Activated T-cell treated with anti-CD3 and anti-CD28 coated beads, Interleukin-2, amount 50 U/mL, for 72 hours (primary cell): ENCODE measurements around the gene FBLN2. TPM values are rescaled to one million over a fixed set of nuclear protein-coding genes. Genes with fewer than 3 reads are reported as not detected.

Source experiments
- ATAC-seq, 2 donors: fragments of 150-1000 bp; cut with Tn5 transposase; replicated peaks in 1 of 2; 2 replicates each; pipeline ENCODE4 v1.10.0; 2021; ENCODE audit warnings: moderate library complexity in 2 of 2, mild to moderate bottlenecking in 1 of 2
- DNase-seq, 2 donors: peaks; one replicate each; pipeline ENCODE4 v3.0.0; 2021 to 2022; ENCODE audit warnings: mixed read lengths in 1 of 2
- H3K27ac Mint-ChIP-seq: one replicate; pipeline ENCODE4 v1.8.0; 2022; ENCODE audit warnings: mild to moderate bottlenecking, moderate library complexity, mixed read lengths
- H3K27me3 Mint-ChIP-seq: one replicate; pipeline ENCODE4 v1.8.0; 2022; ENCODE audit warnings: low read depth, mixed read lengths
- H3K36me3 Mint-ChIP-seq, 2 donors: one replicate each; pipeline ENCODE4 v1.8.0; 2022; ENCODE audit warnings: mixed read lengths in 2 of 2, mild to moderate bottlenecking in 1 of 2; ENCODE audit not compliant: insufficient read depth in 2 of 2
- H3K4me1 Mint-ChIP-seq: one replicate; pipeline ENCODE4 v1.8.0; 2022; ENCODE audit warnings: low read depth, mixed read lengths
- H3K4me3 Mint-ChIP-seq, 2 donors: one replicate each; pipeline ENCODE4 v1.8.0; 2022; ENCODE audit warnings: mild to moderate bottlenecking in 2 of 2, mixed read lengths in 2 of 2, moderate library complexity in 2 of 2
- H3K9me3 Mint-ChIP-seq, 2 donors: one replicate each; pipeline ENCODE4 v1.8.0; 2022; ENCODE audit warnings: mixed read lengths in 2 of 2
- total RNA-seq, 2 donors: library from RNA; stranded (reverse); gene quantifications; one replicate each; pipeline ENCODE4 v1.2.3, GENCODE V29; 2022

Gene FBLN2
- total RNA-seq, 2 donors from 2014 or later: 0.49 to 1.1 TPM

DNA sequence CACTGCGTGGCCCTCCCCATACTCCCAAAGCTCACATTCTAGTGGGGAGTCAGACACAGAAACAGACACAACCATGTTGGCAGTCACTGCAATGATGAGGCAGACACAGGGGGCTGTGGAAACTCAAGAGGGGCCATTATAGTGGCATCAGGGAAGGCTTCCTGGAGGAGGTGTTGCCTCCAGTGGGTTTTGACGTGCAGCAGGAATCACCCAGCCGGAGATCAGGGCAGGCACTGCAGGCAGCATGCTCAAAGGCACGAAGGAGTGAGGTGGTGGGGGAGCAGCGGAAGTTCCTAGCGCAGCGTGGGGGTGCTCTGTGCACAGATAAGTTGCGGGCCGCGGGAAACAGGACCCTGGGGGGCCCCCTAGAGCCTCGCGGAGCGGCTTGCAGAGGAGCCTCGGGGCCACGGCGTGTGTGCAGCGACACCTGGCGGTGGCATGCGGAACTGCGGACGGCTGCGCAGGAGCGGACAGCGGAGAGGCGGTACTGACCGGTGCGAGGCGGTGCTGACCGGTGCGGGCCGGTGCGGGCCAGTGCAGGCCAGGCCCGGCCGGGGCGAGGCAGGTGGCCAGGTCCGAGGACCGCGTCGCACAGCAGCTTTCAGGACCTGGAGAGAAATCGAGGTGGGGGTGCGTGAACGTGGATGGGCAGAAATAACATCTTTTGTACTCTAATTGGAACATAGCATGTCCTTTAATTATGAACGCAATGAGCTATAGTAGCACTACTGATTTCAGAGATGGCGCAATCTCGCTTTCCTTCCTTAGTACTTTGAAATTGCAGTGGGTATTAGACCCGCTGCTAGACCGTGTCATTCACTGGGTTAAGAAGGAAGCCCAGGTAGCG is 101.5 kb downstream of the FBLN2 start:
- H3K4me3 Mint-ChIP-seq: peak overlapping the region; percentile 1 to 52
- no peak overlapping the region for H3K27ac Mint-ChIP-seq
- no peaks in the 10 kb centered on the region for H3K9me3 Mint-ChIP-seq
- ATAC-seq (peak; percentile 65 to 73), DNase-seq (peak; percentile 81 to 87)
- H3K27me3 Mint-ChIP-seq: peaks cover 24% of the 10 kb centered on the region
- peaks cover 25% of the 10 kb centered on the region for H3K4me1 Mint-ChIP-seq
- H3K36me3 Mint-ChIP-seq: no peaks in the 10 kb centered on the region

DNA sequence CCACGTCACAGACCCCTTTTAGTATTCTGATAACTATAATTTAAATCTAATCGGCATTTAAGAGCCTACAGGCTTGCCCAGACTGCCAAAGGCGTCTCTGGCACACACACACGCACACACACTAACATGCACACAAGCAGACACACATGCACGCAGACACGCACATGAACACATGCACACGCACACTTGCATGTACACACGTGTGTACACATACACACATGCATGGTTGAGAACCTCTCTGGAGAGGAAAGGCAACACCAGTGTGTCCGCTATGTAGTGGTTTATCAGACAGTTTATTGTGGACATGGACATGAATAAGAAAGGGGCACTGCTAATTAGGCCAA is 102.1 kb downstream of the FBLN2 start:
- Mint-ChIP-seq H3K4me1 (peaks cover 30% of the 10 kb centered on the region), H3K36me3 (no peaks in the 10 kb centered on the region), H3K9me3 (no peaks in the 10 kb centered on the region), H3K4me3 (no peak overlapping the region), H3K27ac (no peak overlapping the region), H3K27me3 (peaks cover 20% of the 10 kb centered on the region)
- ATAC-seq (no peak), DNase-seq (no peak)

DNA sequence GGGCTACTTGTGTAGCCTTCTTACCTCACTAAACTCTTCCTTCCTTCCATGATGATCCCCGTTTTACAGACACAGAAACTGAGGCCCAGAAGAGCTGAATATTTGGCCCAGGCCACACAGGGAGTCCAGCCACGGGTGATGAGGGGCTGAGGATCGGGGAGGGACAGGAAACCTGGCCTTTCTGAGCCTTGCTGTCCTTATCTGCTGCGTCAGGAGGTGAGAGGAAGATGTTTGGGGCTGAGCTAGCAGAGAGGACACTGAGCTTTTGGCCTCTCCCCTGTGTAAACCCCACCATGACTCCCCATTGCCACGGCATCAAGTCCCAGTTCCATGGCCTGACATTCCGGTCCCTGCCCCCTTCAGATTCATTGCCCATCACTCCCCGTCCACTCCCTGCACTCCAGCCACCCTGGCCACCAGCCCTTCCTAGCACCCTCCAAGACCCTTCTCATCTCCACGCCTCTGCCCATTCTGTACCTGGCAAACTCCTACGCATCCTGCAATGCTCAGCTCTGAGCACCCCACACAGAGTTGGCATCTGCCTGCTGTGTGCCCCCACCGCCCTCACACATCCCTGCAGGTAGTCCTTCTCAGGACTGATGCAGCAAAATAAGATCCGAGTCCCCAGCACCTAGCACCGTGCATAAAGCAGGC is 103.0 kb downstream of the FBLN2 start:
- Mint-ChIP-seq H3K4me3 (no peak overlapping the region), H3K9me3 (no peaks in the 10 kb centered on the region), H3K27ac (no peak overlapping the region), H3K4me1 (peaks cover 30% of the 10 kb centered on the region), H3K27me3 (peaks cover 19% of the 10 kb centered on the region), H3K36me3 (no peaks in the 10 kb centered on the region)
- no peak for ATAC-seq
- no peak for DNase-seq

DNA sequence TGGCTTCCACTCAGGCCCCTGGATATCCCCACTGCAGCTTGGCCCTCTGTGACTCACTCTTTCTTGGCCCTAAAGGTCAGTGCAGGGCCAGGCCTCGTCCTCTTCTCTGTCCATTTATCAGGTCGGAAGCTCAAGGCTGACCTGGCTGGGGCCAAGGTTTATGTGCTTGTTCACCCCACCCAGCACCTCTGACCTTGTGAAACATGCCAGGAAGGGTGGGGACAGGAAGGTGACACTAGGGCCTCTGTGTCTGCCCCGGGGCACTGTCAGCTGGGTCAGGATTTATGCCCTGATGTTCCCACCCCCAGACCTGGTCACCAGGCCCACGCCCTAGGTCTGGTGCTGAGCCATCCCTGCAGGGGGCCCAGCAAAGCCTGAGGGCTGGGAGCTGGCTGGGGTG is 103.8 kb downstream of the FBLN2 start:
- Mint-ChIP-seq H3K4me1 (peaks cover 28% of the 10 kb centered on the region), H3K27me3 (peaks cover 20% of the 10 kb centered on the region), H3K36me3 (no peaks in the 10 kb centered on the region), H3K27ac (no peak overlapping the region), H3K9me3 (no peaks in the 10 kb centered on the region), H3K4me3 (no peak overlapping the region)
- no peak for ATAC-seq
- no peak for DNase-seq

DNA sequence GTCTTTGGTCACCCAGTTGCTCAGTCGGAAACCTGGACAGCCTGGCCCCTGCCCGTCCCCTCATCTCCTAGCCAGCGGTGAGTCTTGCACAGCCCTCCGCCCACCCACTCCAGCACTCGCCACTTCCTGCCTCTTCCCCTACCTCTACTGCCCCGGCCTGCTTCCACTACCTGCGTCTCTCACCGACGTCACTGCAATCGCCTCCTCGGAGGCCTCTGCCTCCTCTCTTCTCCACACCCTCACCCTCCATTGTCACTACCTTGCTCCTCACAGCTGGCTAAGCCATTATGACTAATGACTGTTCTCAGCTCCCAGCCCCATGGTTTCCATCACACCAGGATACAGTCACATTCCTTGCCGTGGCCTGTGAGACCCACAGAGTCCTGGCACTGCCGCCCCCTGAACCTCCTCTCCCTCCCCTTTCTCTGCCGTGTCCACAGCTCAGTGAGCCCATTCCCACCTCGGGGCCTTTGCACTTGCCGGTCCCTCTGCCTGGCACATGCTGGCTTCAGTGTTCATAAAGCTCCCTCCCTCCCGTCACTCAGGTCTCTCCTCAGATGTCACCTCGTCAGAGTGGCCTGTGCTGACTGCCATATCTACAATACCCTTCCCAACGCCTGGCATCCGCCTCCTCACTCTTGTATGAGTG is 104.8 kb downstream of the FBLN2 start:
- no peaks in the 10 kb centered on the region for H3K36me3 Mint-ChIP-seq
- ATAC-seq: no peak
- H3K27me3 Mint-ChIP-seq: peaks cover 12% of the 10 kb centered on the region
- H3K9me3 Mint-ChIP-seq: no peaks in the 10 kb centered on the region
- peak; percentile 16 to 18 for DNase-seq
- peaks cover 21% of the 10 kb centered on the region for H3K4me1 Mint-ChIP-seq
- H3K4me3 Mint-ChIP-seq: no peak overlapping the region
- no peak overlapping the region for H3K27ac Mint-ChIP-seq

DNA sequence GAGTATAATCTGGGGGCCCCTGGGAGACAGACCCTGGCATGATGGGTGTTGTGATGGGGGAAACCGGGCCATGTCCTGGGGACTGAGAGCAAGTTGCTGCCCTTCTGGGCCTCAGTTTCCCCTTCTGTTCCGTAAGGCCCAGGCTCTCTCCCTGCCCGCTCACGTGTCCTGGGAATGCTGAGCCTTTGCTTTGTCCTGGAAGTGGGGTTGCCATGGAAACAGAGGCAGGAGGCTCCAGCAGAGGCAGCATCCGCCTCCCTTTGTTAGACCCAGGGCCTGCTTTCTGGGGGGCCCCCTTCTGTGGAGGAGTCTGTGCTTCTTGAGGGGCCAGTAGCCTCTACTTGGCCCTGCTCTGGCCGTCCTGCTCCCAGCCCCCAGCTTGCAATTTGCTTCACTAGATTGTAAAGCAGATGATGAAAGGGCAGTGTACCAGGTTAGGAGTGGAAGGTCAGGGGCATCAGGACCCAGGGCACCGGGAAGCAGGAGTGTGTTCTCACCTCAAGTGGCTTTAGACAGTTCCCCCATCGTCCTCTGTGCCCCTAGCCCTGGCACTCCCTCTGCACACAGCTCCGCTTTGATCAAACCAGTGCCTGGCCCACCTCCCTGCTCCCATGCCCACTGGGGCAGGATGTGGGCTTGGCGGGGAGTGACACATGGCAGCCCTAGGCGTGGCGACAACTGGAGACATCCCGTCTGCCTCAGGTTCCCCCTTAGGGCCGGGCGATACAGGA is 105.6 kb downstream of the FBLN2 start:
- H3K9me3 Mint-ChIP-seq: no peaks in the 10 kb centered on the region
- DNase-seq (peak; percentile 36 to 45), ATAC-seq (peak; percentile 42 to 49)
- peaks cover 9% of the 10 kb centered on the region for H3K27me3 Mint-ChIP-seq
- H3K4me1 Mint-ChIP-seq: peaks cover 21% of the 10 kb centered on the region
- H3K4me3 Mint-ChIP-seq: no peak overlapping the region
- H3K36me3 Mint-ChIP-seq: no peaks in the 10 kb centered on the region
- H3K27ac Mint-ChIP-seq: no peak overlapping the region

DNA sequence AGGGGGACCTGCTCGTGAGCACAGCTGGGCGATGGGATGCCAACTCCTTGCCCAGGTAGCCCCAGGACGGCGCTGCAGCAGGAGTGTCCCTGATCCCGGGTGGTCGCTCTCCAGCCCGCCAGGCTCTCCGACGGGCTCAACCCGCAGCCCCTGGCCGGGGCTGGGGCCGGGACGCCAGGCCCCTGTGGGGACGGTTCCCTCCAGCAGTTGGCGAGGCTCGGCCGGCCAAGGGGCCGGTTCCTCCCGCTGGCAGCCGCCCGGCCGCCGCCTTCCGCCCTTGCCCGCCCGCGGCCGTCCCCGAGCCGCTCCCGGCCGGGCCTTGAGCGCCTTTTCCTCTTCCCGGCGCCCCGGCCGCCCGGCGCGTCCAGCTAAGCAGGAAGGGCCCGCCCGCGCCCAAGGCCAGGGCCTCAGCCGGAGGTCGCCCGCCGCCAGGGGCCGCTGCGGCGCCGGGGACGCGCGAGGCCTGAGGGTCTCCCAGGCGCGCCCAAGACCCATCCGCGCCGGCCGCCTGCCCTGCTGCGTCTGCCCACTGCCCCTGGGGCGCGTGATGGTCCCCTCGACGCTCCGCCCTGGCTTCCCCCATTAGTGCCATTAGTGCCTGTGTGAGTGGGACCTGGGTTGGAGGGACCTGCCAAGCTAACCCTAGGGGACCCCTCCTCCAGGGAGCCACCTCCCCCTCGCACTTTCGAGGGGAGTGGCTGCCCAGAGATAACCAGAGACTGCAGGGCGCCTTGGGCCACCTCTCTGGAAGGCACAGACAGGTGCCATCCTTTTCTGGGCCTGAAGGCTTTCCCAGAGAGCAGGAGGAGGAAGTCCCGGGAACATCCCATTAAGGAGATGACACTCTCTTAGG is 106.4 kb downstream of the FBLN2 start:
- Mint-ChIP-seq H3K36me3 (no peaks in the 10 kb centered on the region), H3K27me3 (peaks cover 9% of the 10 kb centered on the region), H3K4me3 (peak overlapping the region in 1 of 2 donors; percentile 66), H3K27ac (no peak overlapping the region), H3K9me3 (no peaks in the 10 kb centered on the region), H3K4me1 (peaks cover 21% of the 10 kb centered on the region)
- ATAC-seq: peak; percentile 53 to 54
- peak; percentile 53 to 69 for DNase-seq

DNA sequence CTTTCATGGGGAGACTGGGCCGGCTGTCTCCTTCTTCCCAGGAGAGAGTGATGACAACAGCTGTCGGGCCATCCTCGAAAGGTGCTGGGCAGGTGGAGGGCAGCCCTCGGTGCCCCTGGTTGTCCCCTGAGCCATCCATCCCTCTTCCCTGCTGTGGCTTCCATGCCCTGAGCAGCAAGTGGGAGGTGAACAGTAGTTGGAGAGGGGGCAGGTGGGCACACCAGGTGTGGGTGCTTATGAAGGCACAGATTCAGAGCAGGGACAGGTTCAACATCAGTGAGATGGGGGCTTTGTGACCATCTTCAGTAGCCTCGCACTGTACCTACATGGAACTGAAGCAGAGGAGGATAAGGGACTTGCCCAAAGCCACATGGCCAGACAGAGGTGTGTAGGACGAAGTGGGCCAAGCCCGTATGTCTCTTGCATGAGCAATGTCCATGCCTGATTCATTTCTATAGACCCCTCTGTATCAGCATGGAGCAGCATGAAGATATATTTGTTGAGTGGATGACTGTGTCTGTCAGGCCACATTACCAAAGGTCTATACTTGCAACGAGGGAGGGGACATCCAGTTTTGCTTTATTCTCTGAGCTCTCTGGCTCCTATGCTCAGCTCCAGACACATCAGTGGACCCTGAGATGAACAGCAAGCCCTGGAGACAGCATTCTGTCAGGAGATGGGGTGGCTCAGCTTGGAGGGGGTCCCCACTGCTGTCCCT is 107.8 kb downstream of the FBLN2 start:
- no peak for DNase-seq
- no peak for ATAC-seq
- peaks cover 9% of the 10 kb centered on the region for H3K27me3 Mint-ChIP-seq
- H3K9me3 Mint-ChIP-seq: no peaks in the 10 kb centered on the region
- no peak overlapping the region for H3K4me3 Mint-ChIP-seq
- H3K36me3 Mint-ChIP-seq: no peaks in the 10 kb centered on the region
- H3K4me1 Mint-ChIP-seq: peaks cover 21% of the 10 kb centered on the region
- no peak overlapping the region for H3K27ac Mint-ChIP-seq

DNA sequence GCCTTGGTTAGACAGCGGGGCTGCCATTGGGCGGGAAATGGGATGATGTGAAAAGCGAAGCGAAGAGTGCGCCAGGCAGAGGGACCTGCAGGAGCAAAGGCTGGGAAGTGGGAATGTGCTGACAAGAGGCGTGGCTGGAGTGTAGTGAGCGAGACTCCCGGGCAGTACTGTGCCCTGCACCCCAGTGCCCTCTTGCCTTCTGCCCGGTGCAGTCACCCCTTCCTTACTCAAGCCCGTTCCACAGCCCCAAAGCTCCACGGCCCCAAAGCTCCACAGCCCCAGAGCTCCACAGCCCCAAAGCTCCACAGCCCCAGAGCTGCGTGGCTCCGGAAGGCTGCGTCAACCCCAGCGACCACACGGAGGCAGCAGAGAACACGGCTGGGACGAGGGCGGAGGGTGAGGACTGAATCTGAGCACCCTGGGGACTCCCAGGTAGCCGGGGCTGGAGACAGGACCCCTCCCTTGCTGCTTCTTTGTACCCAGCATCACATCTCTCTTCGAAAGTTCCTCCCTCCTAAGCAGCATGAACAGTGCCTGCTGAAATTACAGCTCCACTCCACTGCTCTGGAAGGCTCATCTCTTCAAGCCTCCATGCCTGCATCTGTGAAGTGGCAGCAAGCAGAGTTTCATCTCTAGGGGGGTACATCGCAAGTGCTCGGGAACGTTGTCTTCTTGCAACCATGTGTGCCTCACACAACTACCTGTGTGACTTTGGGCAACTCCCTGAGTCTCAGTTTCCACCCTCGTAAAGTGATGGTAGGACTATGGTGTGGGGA is 108.9 kb downstream of the FBLN2 start:
- Mint-ChIP-seq H3K27me3 (peaks cover 9% of the 10 kb centered on the region), H3K4me1 (peaks cover 21% of the 10 kb centered on the region), H3K9me3 (no peaks in the 10 kb centered on the region), H3K27ac (no peak overlapping the region), H3K36me3 (no peaks in the 10 kb centered on the region), H3K4me3 (no peak overlapping the region)
- peak; percentile 73 to 74 for ATAC-seq
- DNase-seq: peak; percentile 67 to 74

DNA sequence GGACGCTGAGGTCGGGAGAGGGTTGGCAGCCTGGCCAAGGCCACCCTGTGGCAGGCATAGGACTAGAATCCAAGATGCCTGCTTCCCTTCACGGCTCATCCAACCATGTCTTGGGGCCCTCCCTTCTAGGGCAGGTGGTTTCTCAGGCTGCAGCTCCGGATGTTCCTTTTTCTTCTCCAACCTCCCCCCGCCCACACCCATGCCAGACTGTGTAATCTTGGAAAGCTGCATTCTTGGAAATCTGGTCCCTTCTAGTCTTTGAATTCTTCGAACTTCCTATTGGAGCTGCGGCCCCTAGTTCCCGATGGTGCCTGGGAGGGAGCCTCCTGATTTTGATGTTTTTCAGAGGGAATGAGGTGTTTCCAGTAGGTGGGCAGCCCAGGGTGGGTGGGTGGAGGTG is 109.8 kb downstream of the FBLN2 start:
- H3K9me3 Mint-ChIP-seq: no peaks in the 10 kb centered on the region
- no peak overlapping the region for H3K4me3 Mint-ChIP-seq
- H3K36me3 Mint-ChIP-seq: no peaks in the 10 kb centered on the region
- DNase-seq (no peak), ATAC-seq (no peak)
- H3K27ac Mint-ChIP-seq: no peak overlapping the region
- peaks cover 9% of the 10 kb centered on the region for H3K27me3 Mint-ChIP-seq
- H3K4me1 Mint-ChIP-seq: peaks cover 15% of the 10 kb centered on the region

DNA sequence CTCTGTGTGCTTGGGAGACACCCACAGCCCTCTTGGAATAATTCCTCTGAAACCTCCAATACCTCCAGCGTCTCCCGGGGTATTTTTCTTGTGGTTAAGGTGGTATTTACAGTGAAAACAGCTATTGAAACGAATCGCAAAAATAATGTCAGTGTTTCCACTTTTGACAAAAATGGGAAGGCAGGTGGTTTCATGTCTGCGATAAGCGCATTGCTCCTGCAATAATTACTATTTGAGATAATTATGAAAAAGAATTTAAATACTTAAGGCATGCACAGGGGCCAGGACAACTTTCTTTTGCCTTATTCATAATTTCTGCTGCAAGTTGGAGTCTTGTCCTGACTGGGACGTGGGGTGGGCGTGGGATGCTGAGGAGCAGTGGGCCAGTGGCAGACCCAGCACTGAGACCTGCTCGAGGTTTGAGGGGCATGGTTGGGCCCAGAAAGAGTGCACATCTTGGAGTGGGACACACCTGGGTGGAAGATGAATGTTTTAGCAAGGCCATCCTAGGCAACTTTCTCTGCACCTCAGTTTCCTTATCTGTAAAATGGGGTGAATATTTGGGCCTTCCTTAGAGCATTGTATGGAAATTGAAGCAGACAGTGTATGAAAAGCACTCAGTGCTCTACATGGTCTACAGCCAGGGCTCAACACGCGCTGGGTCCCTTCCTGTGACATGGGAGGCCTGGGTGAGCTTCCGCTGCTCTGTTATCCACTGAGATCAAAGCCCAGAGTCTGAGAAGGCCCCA is 110.5 kb downstream of the FBLN2 start:
- Mint-ChIP-seq H3K4me1 (peaks cover 10% of the 10 kb centered on the region), H3K27me3 (peaks cover 9% of the 10 kb centered on the region), H3K9me3 (no peaks in the 10 kb centered on the region), H3K27ac (no peak overlapping the region), H3K36me3 (no peaks in the 10 kb centered on the region), H3K4me3 (no peak overlapping the region)
- DNase-seq (no peak), ATAC-seq (no peak)
